ENCODE measurements around the gene BCCIP. TPM values are rescaled to one million over a fixed set of nuclear protein-coding genes. Genes with fewer than 3 reads are reported as not detected.

Gene BCCIP
- total RNA-seq, 1 donor from 2014 or later = 89.8 TPM

DNA sequence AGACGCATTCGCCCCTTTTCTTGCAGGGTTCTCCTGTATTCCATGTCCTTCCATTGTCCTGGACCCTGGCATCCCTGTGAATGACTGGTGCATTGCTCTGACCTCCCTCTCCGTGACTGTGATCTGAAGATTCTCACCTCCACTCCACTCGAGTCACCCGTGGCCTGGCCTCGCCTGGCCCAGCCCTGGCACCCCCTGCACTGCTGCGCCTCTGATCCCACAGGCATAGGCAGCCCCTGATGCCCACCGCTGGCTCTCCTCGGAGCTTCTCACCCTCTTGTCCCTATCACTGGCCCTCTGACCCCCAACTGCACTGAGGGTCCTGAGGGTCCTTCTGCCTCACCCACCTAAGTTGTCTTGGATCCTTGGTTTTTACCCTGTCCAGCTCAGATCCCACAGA lies 45.5 kb upstream of the BCCIP start:
- peaks cover 7% of the 10 kb centered on the region for H3K4me1 Mint-ChIP-seq

DNA sequence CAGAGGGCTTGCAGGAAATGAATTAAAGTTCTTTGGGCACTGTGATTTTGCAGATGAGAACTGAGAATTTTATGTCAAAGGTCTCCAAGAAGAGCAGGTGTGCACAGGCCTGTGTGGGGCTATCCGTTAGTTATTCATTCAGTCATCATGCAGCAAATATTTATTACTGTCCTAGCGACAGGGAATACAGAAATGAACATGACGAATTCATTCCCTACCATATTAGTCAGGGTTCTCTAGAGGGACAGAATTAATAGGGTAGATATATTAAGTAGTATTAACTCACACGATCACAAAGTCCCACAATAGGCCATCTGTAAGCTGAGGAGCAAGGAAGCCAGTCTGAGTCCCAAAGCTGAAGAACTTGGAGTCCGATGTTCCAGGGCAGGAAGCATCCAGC lies 44.8 kb upstream of the BCCIP start:
- no peak for DNase-seq (ENCODE audit: low read depth, low spot score)
- no peaks in the 10 kb centered on the region for H3K27me3 Mint-ChIP-seq (ENCODE audit: low read depth)
- H3K36me3 Mint-ChIP-seq (ENCODE audit: low read depth) = no peaks in the 10 kb centered on the region
- no peak for TF ChIP-seq CTCF (conservative IDR thresholded peaks at IDR 0.05)
- H3K27ac Mint-ChIP-seq (ENCODE audit: unreplicated experiment) = no peak overlapping the region
- peaks cover 9% of the 10 kb centered on the region for H3K4me1 Mint-ChIP-seq
- no peak overlapping the region for H3K4me3 Mint-ChIP-seq
- H3K9me3 Mint-ChIP-seq = peaks cover 2% of the 10 kb centered on the region

More for the DNA sequence above, 45.5 kb upstream of the BCCIP start:
- no peaks in the 10 kb centered on the region for H3K36me3 Mint-ChIP-seq (ENCODE audit: low read depth)
- peaks cover 2% of the 10 kb centered on the region for H3K9me3 Mint-ChIP-seq
- no peaks in the 10 kb centered on the region for H3K27me3 Mint-ChIP-seq (ENCODE audit: low read depth)
- H3K27ac Mint-ChIP-seq (ENCODE audit: unreplicated experiment) = peak overlapping the region; percentile 35
- DNase-seq (ENCODE audit: low read depth, low spot score) = no peak
- no peak overlapping the region for H3K4me3 Mint-ChIP-seq
- TF ChIP-seq CTCF (conservative IDR thresholded peaks at IDR 0.05) = no peak

- no peak overlapping the region for H3K27ac Mint-ChIP-seq (ENCODE audit: unreplicated experiment)
- H3K4me1 Mint-ChIP-seq = peaks cover 9% of the 10 kb centered on the region
- H3K27me3 Mint-ChIP-seq (ENCODE audit: low read depth) = no peaks in the 10 kb centered on the region
- H3K9me3 Mint-ChIP-seq = peaks cover 2% of the 10 kb centered on the region
- H3K36me3 Mint-ChIP-seq (ENCODE audit: low read depth) = no peaks in the 10 kb centered on the region
- no peak for TF ChIP-seq CTCF (conservative IDR thresholded peaks at IDR 0.05)
- no peak overlapping the region for H3K4me3 Mint-ChIP-seq
- DNase-seq (ENCODE audit: low read depth, low spot score) = no peak
Observed at GRCh38 chr10:125779403-125780327, 43.7 kb upstream of the BCCIP start.

DNA sequence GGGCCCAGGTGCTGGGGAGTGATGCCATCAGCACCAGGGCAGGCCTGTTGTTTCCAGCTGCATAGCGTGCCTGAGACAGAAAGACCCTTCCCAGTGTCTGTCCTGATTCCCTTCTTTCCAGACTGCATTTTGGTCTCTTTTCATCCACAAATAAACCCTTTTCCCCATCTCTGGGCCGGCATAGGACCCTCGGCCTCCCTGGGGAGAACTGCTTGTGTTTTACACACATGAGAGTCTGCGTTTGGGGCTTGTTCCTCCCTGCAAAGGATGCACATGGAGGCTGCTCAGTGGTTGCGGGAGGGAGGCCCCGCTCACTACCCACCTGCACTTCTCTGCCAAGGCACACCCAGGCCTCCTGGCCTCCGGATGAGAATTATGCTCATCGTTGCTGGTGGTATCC lies 42.0 kb upstream of the BCCIP start:
- TF ChIP-seq CTCF (conservative IDR thresholded peaks at IDR 0.05) = no peak
- Mint-ChIP-seq H3K4me3 (no peak overlapping the region), H3K27ac (ENCODE audit: unreplicated experiment) (no peak overlapping the region), H3K9me3 (peaks cover 2% of the 10 kb centered on the region), H3K4me1 (peaks cover 9% of the 10 kb centered on the region), H3K27me3 (ENCODE audit: low read depth) (no peaks in the 10 kb centered on the region), H3K36me3 (ENCODE audit: low read depth) (no peaks in the 10 kb centered on the region)
- no peak for DNase-seq (ENCODE audit: low read depth, low spot score)

DNA sequence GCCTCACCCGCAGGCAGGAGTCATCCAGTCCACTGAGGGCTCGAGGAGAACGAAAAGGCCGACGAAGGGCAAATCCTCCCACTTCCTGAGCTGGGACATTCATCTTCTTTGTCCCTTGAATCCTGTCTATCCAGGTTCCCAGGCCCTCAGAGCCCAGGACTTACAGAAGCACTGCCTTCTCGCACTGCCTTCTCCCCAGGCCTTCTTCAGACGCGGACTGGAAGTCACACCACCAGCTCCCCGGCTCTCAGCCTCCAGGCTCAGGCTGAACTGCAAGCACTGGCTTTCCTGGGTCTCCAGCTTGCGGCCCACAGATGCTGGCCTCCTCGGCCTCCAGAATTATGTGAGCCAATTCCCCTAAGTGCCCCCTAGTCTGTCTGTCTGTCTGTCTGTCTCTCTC lies 41.3 kb upstream of the BCCIP start:
- peaks cover 9% of the 10 kb centered on the region for H3K4me1 Mint-ChIP-seq
- no peaks in the 10 kb centered on the region for H3K36me3 Mint-ChIP-seq (ENCODE audit: low read depth)
- H3K27ac Mint-ChIP-seq (ENCODE audit: unreplicated experiment) = no peak overlapping the region
- H3K4me3 Mint-ChIP-seq = no peak overlapping the region
- no peak for TF ChIP-seq CTCF (conservative IDR thresholded peaks at IDR 0.05)
- no peaks in the 10 kb centered on the region for H3K27me3 Mint-ChIP-seq (ENCODE audit: low read depth)
- peaks cover 2% of the 10 kb centered on the region for H3K9me3 Mint-ChIP-seq
- DNase-seq (ENCODE audit: low read depth, low spot score) = no peak
